Astrocyte (in vitro differentiated cells and primary cell): ENCODE results near the gene COL23A1. TPM values are rescaled to one million over a fixed set of nuclear protein-coding genes. Genes with fewer than 3 reads are reported as not detected.

Experiments used
- DNase-seq: peaks from one replicate; pipeline ENCODE4 v3.0.0-alpha.2; 2010; ENCODE audit warnings: low read depth
- FAIRE-seq: peaks from 2 replicates; lab custom pipeline; 2011; peaks lifted over from hg19 to GRCh38; lab: Jason Lieb, UNC
- H2AFZ ChIP-seq: 2 replicates; pipeline ENCODE4 v1.6.0; 2012; ENCODE audit warnings: low read depth, low read length, inconsistent platforms
- H3K27ac ChIP-seq: 2 replicates; pipeline ENCODE4 v1.5.1; 2011; ENCODE audit warnings: low read depth, low read length, inconsistent platforms
- H3K27me3 ChIP-seq: 2 replicates; pipeline ENCODE4 v1.6.0; 2011; ENCODE audit warnings: low read length, inconsistent platforms; ENCODE audit not compliant: insufficient read depth
- H3K36me3 ChIP-seq: 2 replicates; pipeline ENCODE4 v1.5.1; 2011; ENCODE audit warnings: low read length, inconsistent platforms; ENCODE audit not compliant: insufficient read depth
- H3K4me1 ChIP-seq: 2 replicates; pipeline ENCODE4 v1.5.1; 2011; ENCODE audit warnings: low read length, inconsistent platforms; ENCODE audit not compliant: insufficient read depth
- H3K4me2 ChIP-seq: 2 replicates; pipeline ENCODE4 v1.6.0; 2012; ENCODE audit warnings: low read length, inconsistent platforms
- H3K4me3 ChIP-seq: 2 replicates; pipeline ENCODE4 v1.5.1; 2011; ENCODE audit warnings: low read depth, mild to moderate bottlenecking, low read length, inconsistent platforms; ENCODE audit not compliant: insufficient read depth
- H3K79me2 ChIP-seq: 2 replicates; pipeline ENCODE4 v1.6.0; 2012; ENCODE audit warnings: mild to moderate bottlenecking, low read length, inconsistent platforms; ENCODE audit not compliant: insufficient read depth
- H3K9ac ChIP-seq: 2 replicates; pipeline ENCODE4 v1.6.0; 2012; ENCODE audit warnings: mild to moderate bottlenecking, low read length, inconsistent platforms
- H3K9me3 ChIP-seq: 2 replicates; pipeline ENCODE4 v1.5.1; 2012; ENCODE audit warnings: low read depth, mild to moderate bottlenecking, low read length, inconsistent platforms; ENCODE audit not compliant: insufficient read depth
- H4K20me1 ChIP-seq: 2 replicates; pipeline ENCODE4 v1.6.0; 2012; ENCODE audit warnings: low read length, inconsistent platforms; ENCODE audit not compliant: insufficient read depth
- H3K27ac Mint-ChIP-seq: one replicate; pipeline ENCODE4 v1.8.0; 2021; ENCODE audit warnings: mild to moderate bottlenecking, mixed read lengths; ENCODE audit not compliant: unreplicated experiment
- H3K27me3 Mint-ChIP-seq: one replicate; pipeline ENCODE4 v1.8.0; 2021; ENCODE audit warnings: low read depth, mixed read lengths; ENCODE audit not compliant: unreplicated experiment
- H3K36me3 Mint-ChIP-seq: one replicate; pipeline ENCODE4 v1.8.0; 2021; ENCODE audit warnings: low read depth, mixed read lengths; ENCODE audit not compliant: unreplicated experiment
- H3K4me1 Mint-ChIP-seq: one replicate; pipeline ENCODE4 v1.8.0; 2021; ENCODE audit warnings: low read depth, mixed read lengths; ENCODE audit not compliant: unreplicated experiment
- H3K4me3 Mint-ChIP-seq: one replicate; pipeline ENCODE4 v1.8.0; 2021; ENCODE audit warnings: mild to moderate bottlenecking, moderate library complexity, mixed read lengths; ENCODE audit not compliant: unreplicated experiment
- H3K9me3 Mint-ChIP-seq: one replicate; pipeline ENCODE4 v1.8.0; 2021; ENCODE audit warnings: mild to moderate bottlenecking, mixed read lengths; ENCODE audit not compliant: unreplicated experiment
- EZH2 ChIP-seq: IDR thresholded peaks from 2 replicates; pipeline ENCODE4 v1.6.1; 2012; ENCODE audit warnings: mild to moderate bottlenecking, low read length, inconsistent platforms; ENCODE audit not compliant: insufficient read depth
- total RNA-seq: library from RNA; stranded (reverse); gene quantifications from 2 replicates; pipeline ENCODE4 v1.2.1, GENCODE V29; 2021
- TF ChIP-seq, protein P1 (sequence below): IDR thresholded peaks from 2 replicates; pipeline ENCODE4 v1.5.1; 2011; ENCODE audit warnings: low read depth, mild to moderate bottlenecking, inconsistent platforms, low read length, moderate library complexity; ENCODE audit not compliant: insufficient read depth

The COL23A1 gene
- total RNA-seq, 1 donor from 2014 or later, result 0.16 TPM

DNA sequence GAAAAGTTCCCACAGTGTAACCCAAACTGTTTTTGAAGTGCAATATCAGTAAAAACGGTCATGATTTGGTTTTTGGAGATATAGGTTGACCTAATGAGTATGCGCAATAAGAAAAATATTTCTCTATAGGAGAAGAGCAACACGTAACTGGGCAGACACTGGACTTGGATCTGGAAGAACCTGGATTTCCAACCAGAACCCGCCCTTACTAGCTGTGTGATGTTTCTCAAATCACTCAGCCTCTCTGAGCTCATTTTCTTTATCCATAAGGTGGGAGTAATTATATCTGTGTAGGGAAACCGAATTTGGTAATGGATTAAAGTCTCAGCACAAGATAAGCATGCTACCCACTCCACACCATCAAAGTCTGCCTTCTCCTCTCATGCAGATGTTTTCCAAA, 169.1 kb downstream of the COL23A1 start:
- Mint-ChIP-seq H3K4me3 (no peak overlapping the region), H3K27me3 (peaks cover 22% of the 10 kb centered on the region), H3K36me3 (no peaks in the 10 kb centered on the region), H3K4me1 (peaks cover 13% of the 10 kb centered on the region), H3K27ac (no peak overlapping the region), H3K9me3 (no peaks in the 10 kb centered on the region)
- no peaks in the 10 kb centered on the region for H3K36me3 ChIP-seq
- no peak overlapping the region for H3K27ac ChIP-seq
- no peak for FAIRE-seq
- no peak overlapping the region for H2AFZ ChIP-seq
- no peaks in the 10 kb centered on the region for H3K9me3 ChIP-seq
- no peaks in the 10 kb centered on the region for H3K79me2 ChIP-seq
- no peak overlapping the region for H3K4me3 ChIP-seq
- no peak overlapping the region for H3K9ac ChIP-seq
- H3K4me2 ChIP-seq, result no peak overlapping the region
- H3K27me3 ChIP-seq, result no peaks in the 10 kb centered on the region
- H4K20me1 ChIP-seq, result no peaks in the 10 kb centered on the region
- peaks cover 3% of the 10 kb centered on the region for H3K4me1 ChIP-seq
- no peak for DNase-seq
- no peak for TF ChIP-seq EZH2
- TF ChIP-seq, protein P1, sequence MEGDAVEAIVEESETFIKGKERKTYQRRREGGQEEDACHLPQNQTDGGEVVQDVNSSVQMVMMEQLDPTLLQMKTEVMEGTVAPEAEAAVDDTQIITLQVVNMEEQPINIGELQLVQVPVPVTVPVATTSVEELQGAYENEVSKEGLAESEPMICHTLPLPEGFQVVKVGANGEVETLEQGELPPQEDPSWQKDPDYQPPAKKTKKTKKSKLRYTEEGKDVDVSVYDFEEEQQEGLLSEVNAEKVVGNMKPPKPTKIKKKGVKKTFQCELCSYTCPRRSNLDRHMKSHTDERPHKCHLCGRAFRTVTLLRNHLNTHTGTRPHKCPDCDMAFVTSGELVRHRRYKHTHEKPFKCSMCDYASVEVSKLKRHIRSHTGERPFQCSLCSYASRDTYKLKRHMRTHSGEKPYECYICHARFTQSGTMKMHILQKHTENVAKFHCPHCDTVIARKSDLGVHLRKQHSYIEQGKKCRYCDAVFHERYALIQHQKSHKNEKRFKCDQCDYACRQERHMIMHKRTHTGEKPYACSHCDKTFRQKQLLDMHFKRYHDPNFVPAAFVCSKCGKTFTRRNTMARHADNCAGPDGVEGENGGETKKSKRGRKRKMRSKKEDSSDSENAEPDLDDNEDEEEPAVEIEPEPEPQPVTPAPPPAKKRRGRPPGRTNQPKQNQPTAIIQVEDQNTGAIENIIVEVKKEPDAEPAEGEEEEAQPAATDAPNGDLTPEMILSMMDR, result no peak

- Histone ChIP-seq H3K4me2 (no peak overlapping the region), H3K27me3 (no peaks in the 10 kb centered on the region), H3K9ac (no peak overlapping the region), H3K27ac (no peak overlapping the region), H3K79me2 (no peaks in the 10 kb centered on the region), H3K9me3 (no peaks in the 10 kb centered on the region), H2AFZ (no peak overlapping the region), H3K4me3 (no peak overlapping the region), H3K36me3 (no peaks in the 10 kb centered on the region), H3K4me1 (peaks cover 3% of the 10 kb centered on the region), H4K20me1 (no peaks in the 10 kb centered on the region)
- H3K27ac Mint-ChIP-seq, result no peak overlapping the region
- FAIRE-seq (no peak), DNase-seq (no peak)
- H3K4me1 Mint-ChIP-seq, result peaks cover 13% of the 10 kb centered on the region
- peaks cover 21% of the 10 kb centered on the region for H3K27me3 Mint-ChIP-seq
- TF ChIP-seq, protein P1, result no peak
- no peak for TF ChIP-seq EZH2
- H3K9me3 Mint-ChIP-seq, result no peaks in the 10 kb centered on the region
- no peaks in the 10 kb centered on the region for H3K36me3 Mint-ChIP-seq
- no peak overlapping the region for H3K4me3 Mint-ChIP-seq
Observed at GRCh38 chr5:178420354-178420781, 169.8 kb downstream of the COL23A1 start.

GRCh38 chr5:178419651-178420050, 170.5 kb downstream of the COL23A1 start:
- H3K4me1 Mint-ChIP-seq, result peaks cover 13% of the 10 kb centered on the region
- Histone ChIP-seq H2AFZ (no peak overlapping the region), H3K27ac (no peak overlapping the region), H3K9ac (no peak overlapping the region), H3K4me3 (no peak overlapping the region), H3K36me3 (no peaks in the 10 kb centered on the region), H3K4me1 (peaks cover 3% of the 10 kb centered on the region), H3K4me2 (no peak overlapping the region), H4K20me1 (no peaks in the 10 kb centered on the region), H3K9me3 (no peaks in the 10 kb centered on the region), H3K27me3 (no peaks in the 10 kb centered on the region), H3K79me2 (no peaks in the 10 kb centered on the region)
- FAIRE-seq (no peak), DNase-seq (no peak)
- H3K36me3 Mint-ChIP-seq, result no peaks in the 10 kb centered on the region
- peaks cover 23% of the 10 kb centered on the region for H3K27me3 Mint-ChIP-seq
- no peak overlapping the region for H3K27ac Mint-ChIP-seq
- TF ChIP-seq, protein P1, result no peak
- TF ChIP-seq EZH2, result no peak
- H3K9me3 Mint-ChIP-seq, result no peaks in the 10 kb centered on the region
- H3K4me3 Mint-ChIP-seq, result no peak overlapping the region
